ENCODE results near the gene MON2.

- TF ChIP-seq POLR2AphosphoS5 (IDR thresholded peaks at IDR 0.05; ENCODE audit: low read depth, low read length) = no peak
- TF ChIP-seq ATF2 (IDR thresholded peaks at IDR 0.05; ENCODE audit: low read length) = no peak
Observed at GRCh38 chr12:62613081-62613480, 146.5 kb downstream of the MON2 start.
